ENCODE results near the gene RBM20. TPM values are rescaled to one million over a fixed set of nuclear protein-coding genes. Genes with fewer than 3 reads are reported as not detected.

Gene RBM20
- total RNA-seq, 1 donor from 2014 or later: 0.58 TPM

GRCh38 chr10:110870823-110871297 is 226.7 kb downstream of the RBM20 start:
- Mint-ChIP-seq H3K9me3 (no peaks in the 10 kb centered on the region), H3K36me3 (ENCODE audit: low read depth) (no peaks in the 10 kb centered on the region), H3K27me3 (ENCODE audit: low read depth) (no peaks in the 10 kb centered on the region), H3K4me1 (peaks cover 37% of the 10 kb centered on the region), H3K4me3 (peak overlapping the region; percentile 95), H3K27ac (ENCODE audit: unreplicated experiment) (peak overlapping the region; percentile 87)
- no peak for TF ChIP-seq CTCF (conservative IDR thresholded peaks at IDR 0.05)
- no peak for DNase-seq (ENCODE audit: low read depth, low spot score)

- TF ChIP-seq CTCF (conservative IDR thresholded peaks at IDR 0.05): no peak
- peak within 1 kb of the TSS; percentile 95 for H3K4me3 Mint-ChIP-seq
- peak; percentile 100 for DNase-seq (ENCODE audit: low read depth, low spot score)
- peaks cover 35% of the 10 kb centered on the region for H3K4me1 Mint-ChIP-seq
- H3K27me3 Mint-ChIP-seq (ENCODE audit: low read depth): no peaks in the 10 kb centered on the region
- H3K36me3 Mint-ChIP-seq (ENCODE audit: low read depth): no peaks in the 10 kb centered on the region
- no peaks in the 10 kb centered on the region for H3K9me3 Mint-ChIP-seq
- peak within 1 kb of the TSS; percentile 90 for H3K27ac Mint-ChIP-seq (ENCODE audit: unreplicated experiment)
Measured at GRCh38 chr10:110871298-110872084, 227.4 kb downstream of the RBM20 start, which contains the start of gene PDCD4. TSS of gene PDCD4 (plus strand) at chr10:110871928. CDS start at chr10:110876028, 4,100 bp downstream.

- Mint-ChIP-seq H3K9me3 (no peaks in the 10 kb centered on the region), H3K4me1 (peaks cover 35% of the 10 kb centered on the region), H3K4me3 (peak overlapping the region; percentile 92), H3K36me3 (ENCODE audit: low read depth) (no peaks in the 10 kb centered on the region), H3K27me3 (ENCODE audit: low read depth) (no peaks in the 10 kb centered on the region), H3K27ac (ENCODE audit: unreplicated experiment) (peak overlapping the region; percentile 90)
- DNase-seq (ENCODE audit: low read depth, low spot score): peak; percentile 74
- TF ChIP-seq CTCF (conservative IDR thresholded peaks at IDR 0.05): no peak
Measured at GRCh38 chr10:110872145-110872983, 228.2 kb downstream of the RBM20 start.

GRCh38 chr10:110872984-110873923 is 229.1 kb downstream of the RBM20 start:
- Mint-ChIP-seq H3K27me3 (ENCODE audit: low read depth) (no peaks in the 10 kb centered on the region), H3K9me3 (no peaks in the 10 kb centered on the region), H3K36me3 (ENCODE audit: low read depth) (no peaks in the 10 kb centered on the region), H3K4me1 (peaks cover 31% of the 10 kb centered on the region), H3K27ac (ENCODE audit: unreplicated experiment) (peak overlapping the region; percentile 94), H3K4me3 (peak overlapping the region; percentile 92)
- DNase-seq (ENCODE audit: low read depth, low spot score): no peak
- TF ChIP-seq CTCF (conservative IDR thresholded peaks at IDR 0.05): no peak

- no peak overlapping the region for H3K27ac Mint-ChIP-seq (ENCODE audit: unreplicated experiment)
- H3K4me3 Mint-ChIP-seq: peak overlapping the region; percentile 83
- no peaks in the 10 kb centered on the region for H3K27me3 Mint-ChIP-seq (ENCODE audit: low read depth)
- H3K4me1 Mint-ChIP-seq: peaks cover 31% of the 10 kb centered on the region
- H3K36me3 Mint-ChIP-seq (ENCODE audit: low read depth): no peaks in the 10 kb centered on the region
- TF ChIP-seq CTCF (conservative IDR thresholded peaks at IDR 0.05): no peak
- no peaks in the 10 kb centered on the region for H3K9me3 Mint-ChIP-seq
- no peak for DNase-seq (ENCODE audit: low read depth, low spot score)
Measured at GRCh38 chr10:110873951-110874350, 229.8 kb downstream of the RBM20 start.
